ENCODE measurements around the gene ZCCHC2.
A peak's percentile ranks its signal among the peaks of the same experiment; 100 is the strongest.

The ZCCHC2 gene

DNA sequence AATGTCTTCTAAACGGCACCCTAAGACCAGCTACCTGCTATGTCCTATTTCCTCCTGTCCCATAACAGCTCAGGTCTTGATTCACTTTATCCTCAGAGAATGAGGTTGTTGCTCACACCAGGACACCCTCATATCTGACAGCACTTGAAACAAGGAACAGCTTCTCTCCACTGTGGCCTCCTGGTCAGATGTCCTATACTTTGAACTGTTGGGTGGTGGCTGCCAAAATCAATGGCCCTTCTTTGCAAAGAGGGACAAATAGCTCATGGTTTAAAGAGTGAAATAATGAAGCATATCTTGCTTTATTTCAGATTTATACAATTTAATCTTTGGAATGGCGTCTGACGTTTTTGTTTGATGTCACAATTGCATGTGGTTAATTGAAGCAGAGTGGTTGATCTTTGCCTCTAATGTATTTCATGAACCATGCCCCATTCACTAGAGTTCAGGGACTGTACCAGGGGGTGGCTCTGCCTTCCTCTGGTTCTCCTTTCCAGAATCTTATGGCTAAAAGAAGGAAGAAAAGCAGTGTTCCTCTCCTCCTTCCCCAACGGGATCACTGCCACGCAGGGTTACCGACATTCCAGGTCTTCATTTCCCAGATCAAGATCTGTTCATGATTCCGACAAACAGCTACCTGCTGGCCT is 24.1 kb upstream of the ZCCHC2 start:
- no peak for TF ChIP-seq JUND (IDR thresholded peaks at IDR 0.05; ENCODE audit: low read depth)
- in situ Hi-C loops (cut with HindIII; ENCODE audit: low pct_unique_long_range_greater_than_20kb, low sequenced_read_pairs): no loop called here
- DNase-seq (ENCODE audit: low read depth in 1 of 2, low spot score in 1 of 2): no peak

- DNase-seq (ENCODE audit: low read depth in 1 of 2, low spot score in 1 of 2): no peak
- in situ Hi-C loops (cut with HindIII; ENCODE audit: low pct_unique_long_range_greater_than_20kb, low sequenced_read_pairs): no loop called here
- no peak for TF ChIP-seq JUND (IDR thresholded peaks at IDR 0.05; ENCODE audit: low read depth)
Measured at GRCh38 chr18:62499263-62499650, 23.6 kb upstream of the ZCCHC2 start.

GRCh38 chr18:62500174-62500573 is 22.7 kb upstream of the ZCCHC2 start:
- no peak for DNase-seq (ENCODE audit: low read depth in 1 of 2, low spot score in 1 of 2)
- TF ChIP-seq JUND (IDR thresholded peaks at IDR 0.05; ENCODE audit: low read depth): no peak
- in situ Hi-C loops (cut with HindIII; ENCODE audit: low pct_unique_long_range_greater_than_20kb, low sequenced_read_pairs): no loop called here

DNA sequence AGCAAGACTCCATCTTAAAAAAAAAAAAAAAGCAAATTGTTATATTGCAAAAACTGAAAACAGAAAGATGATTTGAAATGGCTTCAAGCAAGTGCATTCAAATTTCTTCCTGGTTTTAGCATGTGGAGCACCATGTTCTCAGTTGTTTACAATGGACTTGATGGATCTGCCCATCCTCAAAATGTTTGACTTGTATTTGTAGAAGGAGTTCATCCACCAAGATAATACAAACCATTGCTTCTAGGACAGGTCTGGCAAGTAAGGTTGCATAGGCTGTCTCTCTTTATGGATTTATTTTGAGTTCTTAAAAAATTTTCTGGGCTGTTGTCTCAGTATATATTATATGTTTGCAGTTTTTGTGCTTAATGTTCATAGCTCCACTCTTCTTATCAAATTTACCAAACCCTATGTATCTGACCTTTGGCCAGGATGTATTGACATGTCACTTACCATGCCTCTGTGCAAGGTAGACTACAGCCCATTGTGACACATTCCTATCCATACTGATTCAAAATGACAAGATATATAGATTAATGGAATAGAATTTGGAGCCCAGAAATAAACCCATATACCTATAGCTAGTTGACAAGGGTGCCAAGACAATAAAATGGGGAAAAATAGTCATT is 21.7 kb upstream of the ZCCHC2 start:
- in situ Hi-C loops (cut with HindIII; ENCODE audit: low pct_unique_long_range_greater_than_20kb, low sequenced_read_pairs): no loop called here
- DNase-seq (ENCODE audit: low read depth in 1 of 2, low spot score in 1 of 2): peak in 1 of 2 experiments; percentile 9
- TF ChIP-seq JUND (IDR thresholded peaks at IDR 0.05; ENCODE audit: low read depth): no peak

GRCh38 chr18:62505669-62506494 is 16.9 kb upstream of the ZCCHC2 start:
- peak in 1 of 2 experiments; percentile 2 for DNase-seq (ENCODE audit: low read depth in 1 of 2, low spot score in 1 of 2)
- in situ Hi-C loops (cut with HindIII; ENCODE audit: low pct_unique_long_range_greater_than_20kb, low sequenced_read_pairs): no loop called here
- TF ChIP-seq JUND (IDR thresholded peaks at IDR 0.05; ENCODE audit: low read depth): no peak

- in situ Hi-C loops (cut with HindIII; ENCODE audit: low pct_unique_long_range_greater_than_20kb, low sequenced_read_pairs): no loop called here
- peak in 1 of 2 experiments; percentile 23 for DNase-seq (ENCODE audit: low read depth in 1 of 2, low spot score in 1 of 2)
- TF ChIP-seq JUND (IDR thresholded peaks at IDR 0.05; ENCODE audit: low read depth): no peak
Measured at GRCh38 chr18:62506495-62507143, 16.2 kb upstream of the ZCCHC2 start.

DNA sequence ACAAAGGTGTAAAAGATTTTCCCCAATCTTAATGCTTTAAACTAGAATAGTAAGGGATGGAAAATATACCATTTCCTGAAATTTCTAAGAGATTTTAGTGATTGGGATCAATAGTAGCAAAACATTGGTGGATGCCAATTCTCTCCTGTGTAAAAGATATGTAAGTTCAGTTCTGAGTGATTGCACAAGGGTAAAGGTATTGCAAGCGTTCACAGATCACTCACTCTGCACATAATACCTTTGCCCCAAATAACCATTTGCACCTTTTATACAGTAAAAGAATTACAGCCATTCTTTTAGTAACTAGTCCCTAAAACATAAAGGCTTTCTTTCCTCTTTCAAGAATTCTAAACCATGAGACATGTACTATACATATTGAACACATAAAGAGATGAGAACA is 13.0 kb upstream of the ZCCHC2 start:
- in situ Hi-C loops (cut with HindIII; ENCODE audit: low pct_unique_long_range_greater_than_20kb, low sequenced_read_pairs): no loop called here
- no peak for TF ChIP-seq JUND (IDR thresholded peaks at IDR 0.05; ENCODE audit: low read depth)
- no peak for DNase-seq (ENCODE audit: low read depth in 1 of 2, low spot score in 1 of 2)

DNA sequence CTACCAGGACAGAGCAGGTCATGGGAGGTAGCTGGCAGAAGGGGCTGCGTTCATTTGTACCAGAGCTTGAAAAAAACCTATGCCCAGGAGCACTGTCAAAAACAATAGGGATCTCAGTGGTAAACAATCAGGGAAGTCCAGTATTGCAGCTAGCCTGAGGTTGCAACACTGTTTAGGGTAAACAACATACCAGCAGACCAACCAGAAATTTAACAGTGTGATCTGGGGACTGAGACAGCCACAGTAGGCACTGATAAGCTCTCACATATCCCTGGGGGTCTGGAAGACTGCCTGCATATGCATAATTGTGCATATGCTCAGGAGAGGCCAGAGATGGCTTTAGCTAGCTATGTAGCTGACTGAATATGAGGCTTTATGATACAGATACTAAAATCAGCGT is 12.0 kb upstream of the ZCCHC2 start:
- in situ Hi-C loops (cut with HindIII; ENCODE audit: low pct_unique_long_range_greater_than_20kb, low sequenced_read_pairs): no loop called here
- peak in 1 of 2 experiments; percentile 46 for DNase-seq (ENCODE audit: low read depth in 1 of 2, low spot score in 1 of 2)
- no peak for TF ChIP-seq JUND (IDR thresholded peaks at IDR 0.05; ENCODE audit: low read depth)

DNA sequence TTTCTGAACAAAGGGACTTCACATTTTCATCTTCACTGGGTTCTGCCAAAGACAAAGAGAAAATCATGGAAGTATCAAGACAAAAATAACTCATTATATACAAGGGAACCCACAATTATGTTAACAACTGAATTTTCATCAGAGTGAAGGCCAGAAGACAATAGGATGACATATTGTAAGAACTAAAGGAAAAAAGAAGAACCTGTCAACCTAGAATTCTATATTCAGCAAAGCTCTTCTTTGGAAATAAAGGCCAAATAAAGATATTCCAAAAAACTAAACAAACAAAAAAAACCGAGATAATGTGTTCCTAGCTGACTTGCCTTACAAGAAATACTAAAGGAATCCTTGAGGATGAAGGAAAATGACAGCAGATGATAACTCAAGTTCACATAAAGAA is 10.3 kb upstream of the ZCCHC2 start:
- no peak for DNase-seq (ENCODE audit: low read depth in 1 of 2, low spot score in 1 of 2)
- in situ Hi-C loops (cut with HindIII; ENCODE audit: low pct_unique_long_range_greater_than_20kb, low sequenced_read_pairs): no loop called here

DNA sequence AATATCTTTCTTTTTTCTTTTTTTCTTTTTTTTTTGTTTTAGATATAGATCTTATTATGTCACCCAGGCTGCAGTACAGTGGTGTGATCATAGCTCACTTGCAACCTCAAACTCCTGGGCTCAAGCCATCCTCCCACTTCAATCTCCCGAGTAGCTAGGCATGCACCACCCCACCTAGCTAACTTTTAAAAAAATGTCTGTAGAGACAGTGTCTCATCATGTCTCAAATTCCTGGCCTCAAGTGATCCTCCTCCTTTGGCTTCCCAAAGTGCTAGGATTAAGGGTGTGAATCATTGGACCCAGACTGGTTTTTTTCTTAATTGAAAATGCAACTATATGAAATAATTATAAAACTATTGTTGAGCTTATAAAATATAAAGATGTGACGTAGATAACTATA is 9.8 kb upstream of the ZCCHC2 start:
- DNase-seq (ENCODE audit: low read depth in 1 of 2, low spot score in 1 of 2): no peak
- TF ChIP-seq JUND (IDR thresholded peaks at IDR 0.05; ENCODE audit: low read depth): no peak
- in situ Hi-C loops (cut with HindIII; ENCODE audit: low pct_unique_long_range_greater_than_20kb, low sequenced_read_pairs): no loop called here

More for the DNA sequence above, 10.3 kb upstream of the ZCCHC2 start:
- no peak for TF ChIP-seq JUND (IDR thresholded peaks at IDR 0.05; ENCODE audit: low read depth)

GRCh38 chr18:62514570-62514969 is 8.3 kb upstream of the ZCCHC2 start:
- no peak for TF ChIP-seq JUND (IDR thresholded peaks at IDR 0.05; ENCODE audit: low read depth)
- in situ Hi-C loops (cut with HindIII; ENCODE audit: low pct_unique_long_range_greater_than_20kb, low sequenced_read_pairs): no loop called here

DNA sequence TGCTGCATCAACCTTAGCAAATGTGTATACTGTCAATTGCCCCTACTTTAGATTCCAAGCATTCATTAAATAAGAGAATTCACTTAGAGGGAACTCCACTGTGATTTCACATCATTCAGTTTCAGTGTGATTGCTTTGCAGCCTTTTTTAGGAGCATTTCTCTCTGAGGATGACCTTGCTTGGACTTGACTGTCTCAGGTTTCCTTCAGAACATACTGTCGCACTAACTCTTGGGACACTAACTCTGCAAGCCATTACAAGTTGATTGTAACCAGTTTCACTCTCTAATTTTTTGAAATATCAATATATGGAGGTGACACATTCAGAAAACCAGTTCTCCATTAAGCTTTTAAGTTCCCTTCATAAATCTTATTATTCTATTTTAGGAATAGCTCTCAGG is 6.6 kb upstream of the ZCCHC2 start:
- TF ChIP-seq JUND (IDR thresholded peaks at IDR 0.05; ENCODE audit: low read depth): no peak
- in situ Hi-C loops (cut with HindIII; ENCODE audit: low pct_unique_long_range_greater_than_20kb, low sequenced_read_pairs): no loop called here

More at GRCh38 chr18:62514570-62514969, 8.3 kb upstream of the ZCCHC2 start:
- no peak for DNase-seq (ENCODE audit: low read depth in 1 of 2, low spot score in 1 of 2)

More for the DNA sequence above, 6.6 kb upstream of the ZCCHC2 start:
- no peak for DNase-seq (ENCODE audit: low read depth in 1 of 2, low spot score in 1 of 2)

Data from T47D (cell line).